Measurements from ENCODE around the gene DOK7.
"Not testable (repeated sequence)": the region's sequence is repeated elsewhere in the genome, so short reads cannot be mapped to it uniquely, and the experiment has no call there.

DOK7 gene

GRCh38 chr4:3442959-3443749, 20.0 kb upstream of the DOK7 start:
- peak; percentile 44 for DNase-seq (ENCODE audit: low read depth)

- no peak for DNase-seq (ENCODE audit: low read depth)
These were observed 19.3 kb upstream of the DOK7 start for GRCh38 chr4:3443750-3444309.

DNA sequence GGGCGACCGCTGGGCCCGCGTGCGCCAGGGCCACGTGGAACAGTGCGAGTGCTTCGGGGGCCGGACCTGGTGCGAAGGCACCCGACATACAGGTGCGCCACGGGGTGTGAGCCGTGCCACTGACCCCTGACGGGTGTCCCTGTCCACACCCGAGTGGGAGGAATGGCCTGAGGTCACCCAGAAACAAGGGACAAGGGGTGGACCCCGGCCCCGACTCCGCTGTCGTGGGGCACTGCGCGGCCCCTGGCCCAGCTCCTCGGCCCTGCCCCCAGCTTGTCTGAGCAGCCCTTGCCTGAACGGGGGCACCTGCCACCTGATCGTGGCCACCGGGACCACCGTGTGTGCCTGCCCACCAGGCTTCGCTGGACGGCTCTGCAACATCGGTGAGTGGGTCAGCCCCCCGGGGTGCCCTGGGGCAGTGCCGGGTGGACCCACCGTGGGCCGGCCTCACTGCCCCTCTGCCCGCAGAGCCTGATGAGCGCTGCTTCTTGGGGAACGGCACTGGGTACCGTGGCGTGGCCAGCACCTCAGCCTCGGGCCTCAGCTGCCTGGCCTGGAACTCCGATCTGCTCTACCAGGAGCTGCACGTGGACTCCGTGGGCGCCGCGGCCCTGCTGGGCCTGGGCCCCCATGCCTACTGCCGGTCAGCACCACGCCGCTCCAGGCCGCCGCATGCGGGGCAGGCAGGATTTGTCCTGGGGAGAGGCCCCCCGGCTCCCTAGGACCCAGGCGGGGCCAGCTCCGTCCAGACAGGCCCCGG, 18.6 kb upstream of the DOK7 start:
- no peak for DNase-seq (ENCODE audit: low read depth)

GRCh38 chr4:3445111-3445820, 17.8 kb upstream of the DOK7 start:
- DNase-seq (ENCODE audit: low read depth) = no peak

GRCh38 chr4:3445829-3446545, 17.1 kb upstream of the DOK7 start:
- DNase-seq (ENCODE audit: low read depth) = no peak

DNA sequence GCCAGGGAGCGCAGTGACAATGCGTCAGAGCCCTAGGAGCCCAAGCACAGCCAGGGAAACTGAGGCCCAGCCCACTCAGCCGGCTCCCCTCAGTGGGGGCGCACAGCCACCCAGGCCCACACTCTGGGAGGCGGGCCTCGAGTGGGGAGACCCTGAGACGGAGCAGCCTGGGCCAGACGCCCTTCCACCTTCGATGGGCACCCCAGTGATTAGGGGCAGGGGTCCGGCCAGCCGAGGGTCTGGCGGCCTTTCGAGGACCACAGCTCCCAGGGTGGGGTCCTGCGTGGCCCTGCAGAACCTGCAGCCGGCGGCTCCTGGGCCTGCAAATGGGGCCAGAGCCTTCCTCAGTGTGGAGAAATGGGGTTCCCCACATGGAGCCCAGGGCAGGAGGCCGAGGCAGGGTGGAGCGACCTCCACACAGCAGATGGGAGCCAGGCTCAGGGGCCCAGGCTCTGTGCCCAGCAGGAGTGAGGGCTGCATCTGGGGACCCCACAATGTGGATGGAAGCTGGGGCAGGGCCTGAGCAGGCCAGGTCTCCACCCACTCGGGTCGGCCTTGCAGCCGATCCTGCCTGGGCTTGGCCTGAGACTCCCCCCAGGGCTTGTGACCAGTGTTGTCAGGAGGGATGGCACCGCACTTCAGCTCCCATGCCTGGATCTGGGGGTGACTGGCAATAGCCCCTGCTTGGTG, 16.3 kb upstream of the DOK7 start:
- no peak for DNase-seq (ENCODE audit: low read depth)

GRCh38 chr4:3447431-3448395, 15.4 kb upstream of the DOK7 start:
- no peak for DNase-seq (ENCODE audit: low read depth)

DNA sequence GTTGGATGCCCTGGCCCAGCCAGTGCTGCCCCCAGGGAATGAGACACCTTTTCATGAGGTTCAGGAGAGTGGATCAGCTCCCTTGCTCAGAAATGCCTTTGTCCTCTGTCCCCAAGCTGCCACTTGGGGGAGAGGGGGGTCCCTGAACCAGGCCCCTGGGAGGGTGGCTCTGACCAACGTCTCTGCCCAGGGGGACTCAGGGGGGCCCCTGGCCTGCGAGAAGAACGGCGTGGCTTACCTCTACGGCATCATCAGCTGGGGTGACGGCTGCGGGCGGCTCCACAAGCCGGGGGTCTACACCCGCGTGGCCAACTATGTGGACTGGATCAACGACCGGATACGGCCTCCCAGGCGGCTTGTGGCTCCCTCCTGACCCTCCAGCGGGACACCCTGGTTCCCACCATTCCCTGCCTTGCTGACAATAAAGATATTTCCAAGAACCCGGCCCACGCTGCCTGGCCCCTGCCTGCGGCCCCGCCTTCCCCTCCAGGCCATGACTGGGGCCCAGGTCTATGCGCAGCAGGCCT, 14.0 kb upstream of the DOK7 start:
- no peak for DNase-seq (ENCODE audit: low read depth)

- DNase-seq (ENCODE audit: low read depth) = no peak
These were observed 13.3 kb upstream of the DOK7 start for GRCh38 chr4:3449574-3450534.

- DNase-seq (ENCODE audit: low read depth) = no peak
These were observed 12.5 kb upstream of the DOK7 start for GRCh38 chr4:3450643-3451042.

GRCh38 chr4:3451956-3452355, 11.2 kb upstream of the DOK7 start:
- no peak for DNase-seq (ENCODE audit: low read depth)

- no peak for DNase-seq (ENCODE audit: low read depth)
These were observed 10.7 kb upstream of the DOK7 start for GRCh38 chr4:3452376-3452775.

GRCh38 chr4:3455596-3455995, 7.5 kb upstream of the DOK7 start:
- DNase-seq (ENCODE audit: low read depth) = not testable (repeated sequence)

- no peak for DNase-seq (ENCODE audit: low read depth)
These were observed 4.7 kb upstream of the DOK7 start for GRCh38 chr4:3458371-3458770.

DNA sequence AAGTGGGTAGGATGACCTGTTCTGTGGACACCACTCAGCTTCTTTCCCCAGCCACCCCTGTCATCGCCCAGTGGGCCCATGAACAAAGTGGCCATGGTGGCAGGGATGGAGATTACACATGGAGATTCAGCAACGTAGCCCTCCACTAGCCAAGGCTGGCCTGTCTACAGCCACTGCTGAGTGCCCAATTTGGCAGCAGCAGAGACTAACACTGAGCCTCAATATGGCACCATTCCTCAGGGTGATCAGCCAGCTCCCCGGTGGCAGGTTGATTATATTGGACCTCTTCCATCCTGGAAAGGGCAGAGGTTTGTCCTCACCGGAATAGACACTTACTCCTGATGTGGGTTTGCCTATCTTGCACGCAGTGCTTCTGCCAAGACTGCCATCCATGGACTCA, 4.0 kb upstream of the DOK7 start:
- DNase-seq (ENCODE audit: low read depth) = not testable (repeated sequence)

- no peak for DNase-seq (ENCODE audit: low read depth)
These were observed 2.2 kb upstream of the DOK7 start for GRCh38 chr4:3460926-3461325.

- DNase-seq (ENCODE audit: low read depth) = no peak
These were observed 1.4 kb upstream of the DOK7 start for GRCh38 chr4:3461515-3462291.

DNA sequence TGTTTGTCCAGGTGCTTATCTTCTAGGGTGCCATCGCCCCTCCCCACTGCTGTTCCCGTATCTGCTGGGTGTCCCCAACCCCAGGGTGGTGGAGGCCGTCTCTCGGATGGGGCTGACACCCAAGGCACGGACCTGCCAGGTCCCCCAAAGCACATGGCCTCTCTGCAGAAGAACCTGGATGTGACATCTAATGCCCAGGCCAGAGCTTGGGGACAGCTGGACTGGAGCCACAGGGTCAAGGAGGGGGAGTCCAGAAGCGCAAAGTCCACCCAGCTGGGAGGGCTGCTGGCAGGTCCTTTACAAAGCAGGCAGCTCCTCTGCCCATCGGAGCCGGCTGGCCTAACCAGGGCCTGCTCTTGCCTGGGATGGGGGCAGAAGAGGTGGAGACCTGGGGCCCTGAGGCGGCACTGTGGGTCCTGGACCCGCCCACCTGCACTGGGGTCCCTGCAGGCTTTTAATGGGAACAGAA, 751 bp upstream of the DOK7 start:
- no peak for DNase-seq (ENCODE audit: low read depth)
